LNCAP (cell line): Measurements from ENCODE around the gene HSD17B2.

ENCODE experiments used
- CTCF ChIP-seq: fragments of 450-650 bp; IDR thresholded peaks from 2 replicates; pipeline ENCODE4 v1.5.1; 2017; ENCODE audit warnings: mild to moderate bottlenecking

HSD17B2 gene

GRCh38 chr16:82037251-82037650 lies 2.2 kb downstream of the HSD17B2 start:
- TF ChIP-seq CTCF: no peak

- no peak for TF ChIP-seq CTCF
Measured at GRCh38 chr16:82037666-82038065, 2.6 kb downstream of the HSD17B2 start.

GRCh38 chr16:82040296-82040695 lies 5.2 kb downstream of the HSD17B2 start:
- TF ChIP-seq CTCF: no peak

GRCh38 chr16:82041542-82041941 lies 6.5 kb downstream of the HSD17B2 start:
- no peak for TF ChIP-seq CTCF

GRCh38 chr16:82042144-82042543 lies 7.1 kb downstream of the HSD17B2 start:
- no peak for TF ChIP-seq CTCF

GRCh38 chr16:82042846-82043245 lies 7.8 kb downstream of the HSD17B2 start:
- TF ChIP-seq CTCF: no peak

- TF ChIP-seq CTCF: no peak
Measured at GRCh38 chr16:82043680-82044584, 8.9 kb downstream of the HSD17B2 start.
